HG03108 (cell line): ENCODE data around the gene BABAM2.

Experiments used
- ATAC-seq: cut with Tn5 transposase; IDR thresholded peaks from one replicate; pipeline ENCODE4 v1.9.1; 2021; ENCODE audit warnings: moderate library complexity; ENCODE audit not compliant: unreplicated experiment

The BABAM2 gene

GRCh38 chr2:28270456-28271152 is 380.1 kb downstream of the BABAM2 start:
- ATAC-seq = no peak

DNA sequence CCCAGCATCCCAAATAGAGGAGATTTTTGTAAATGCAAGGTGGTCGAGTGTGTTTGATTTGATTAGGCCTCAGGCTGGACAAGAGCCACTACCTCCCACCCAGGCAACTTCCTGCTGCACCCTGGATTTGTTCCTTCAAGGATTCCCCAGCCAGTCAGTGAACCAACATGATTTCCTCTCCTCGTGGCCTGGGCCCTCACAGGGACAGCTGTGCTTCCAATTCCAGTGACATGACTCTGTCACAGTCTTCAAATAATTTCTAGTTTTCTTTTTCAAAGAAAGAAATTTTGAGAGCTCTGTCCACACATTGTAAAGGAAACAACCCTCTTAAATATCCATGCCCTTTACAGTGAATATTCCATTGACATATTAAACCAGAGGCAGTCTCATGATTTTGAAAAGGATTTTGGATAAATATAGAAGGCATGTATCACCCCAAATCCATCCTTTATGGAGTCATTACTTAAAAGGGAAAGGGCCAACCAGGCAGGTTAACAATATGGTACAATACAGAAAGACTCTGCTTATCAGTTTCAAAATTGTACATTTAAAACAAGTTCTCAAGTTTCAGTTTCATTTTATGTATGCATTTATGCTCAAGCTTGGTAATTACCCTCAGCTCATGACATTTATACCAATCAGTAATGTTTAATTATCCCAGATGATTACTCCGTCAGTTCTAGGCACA is 380.8 kb downstream of the BABAM2 start:
- no peak for ATAC-seq

GRCh38 chr2:28271919-28272250 is 381.4 kb downstream of the BABAM2 start:
- ATAC-seq = no peak

- ATAC-seq = no peak
Measured at GRCh38 chr2:28273751-28274150, 383.2 kb downstream of the BABAM2 start.

DNA sequence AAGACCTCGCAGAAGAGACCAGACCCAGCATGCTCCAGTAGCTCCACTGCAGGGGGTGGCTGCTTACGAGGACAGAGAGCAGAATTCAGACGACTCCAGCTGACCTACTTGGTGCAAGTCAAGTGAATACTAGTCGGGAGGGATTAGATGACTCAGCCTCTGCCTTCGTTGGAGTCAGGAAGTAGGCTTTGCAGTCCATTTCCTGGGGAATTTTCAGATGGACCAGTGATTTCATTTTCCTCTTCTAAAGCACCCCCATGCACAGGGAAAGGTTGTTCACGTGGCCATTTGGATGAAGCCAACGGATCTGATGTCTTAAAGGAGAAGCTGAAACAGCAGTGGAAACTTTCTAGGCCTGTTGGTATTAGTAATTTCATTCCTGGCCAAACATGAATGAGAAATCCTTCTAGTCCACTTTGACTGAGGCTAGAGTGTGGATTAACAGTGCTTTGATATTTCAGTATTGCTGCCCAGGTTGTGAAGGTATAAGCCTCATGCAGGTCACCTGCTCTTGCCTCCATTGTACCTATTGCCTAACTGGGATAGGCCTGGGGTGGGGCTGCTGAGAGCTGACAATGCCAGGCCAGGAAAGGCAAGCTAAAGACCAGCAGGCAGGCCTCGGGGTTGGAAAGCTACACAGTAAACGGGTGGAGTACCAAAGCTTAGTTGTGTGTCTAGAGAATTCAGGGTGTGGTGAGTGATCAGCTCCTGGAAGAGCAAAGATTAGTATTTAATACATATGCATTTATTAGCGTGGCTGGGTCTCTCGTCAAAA is 384.6 kb downstream of the BABAM2 start:
- ATAC-seq = no peak

DNA sequence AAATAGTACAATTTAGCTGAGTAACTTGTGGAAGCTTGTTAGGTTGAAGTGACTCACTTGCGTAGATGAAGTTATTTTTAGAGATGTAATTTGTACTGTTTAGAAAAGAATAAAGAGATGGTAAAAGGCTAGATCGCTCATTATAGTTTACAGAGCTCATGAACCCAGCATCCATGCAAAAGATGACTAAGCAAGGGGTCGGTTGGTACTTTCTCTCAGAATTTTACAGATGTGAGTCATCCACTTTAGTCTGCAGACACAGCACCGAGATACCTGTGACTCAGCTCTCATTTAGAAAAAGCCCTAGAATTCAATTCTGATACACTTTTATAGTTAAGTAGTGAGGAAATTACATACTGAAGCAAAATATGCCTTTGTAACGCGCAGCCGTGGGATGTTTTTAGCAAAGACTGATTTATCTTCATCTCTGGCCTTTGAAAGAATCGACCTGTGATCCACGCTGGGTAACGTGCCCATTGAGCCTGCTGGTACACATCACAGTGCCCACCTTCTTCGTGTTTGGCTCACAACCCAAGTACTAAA is 385.6 kb downstream of the BABAM2 start:
- peak; percentile 55 for ATAC-seq

DNA sequence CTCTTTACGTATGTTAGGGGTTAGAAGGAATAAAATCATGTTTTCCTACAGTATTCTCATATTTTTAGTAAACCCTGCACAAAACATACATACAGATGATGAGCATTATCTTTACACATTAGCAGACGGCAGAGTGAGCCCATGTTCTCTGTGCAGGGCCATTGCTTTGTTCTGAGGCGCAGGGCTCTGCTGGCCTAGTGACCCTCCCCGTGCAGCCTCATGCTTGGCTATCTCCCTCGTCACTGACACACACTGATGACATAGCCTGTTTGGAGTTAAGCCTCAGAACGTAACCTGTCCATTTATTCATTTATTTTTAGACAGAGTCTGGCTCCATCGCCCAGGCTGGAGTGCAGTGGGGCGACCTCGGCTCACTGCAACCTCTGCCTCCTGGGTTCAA is 386.3 kb downstream of the BABAM2 start:
- ATAC-seq = no peak

- no peak for ATAC-seq
Measured at GRCh38 chr2:28277466-28277865, 386.9 kb downstream of the BABAM2 start.

- no peak for ATAC-seq
Measured at GRCh38 chr2:28279371-28279770, 388.8 kb downstream of the BABAM2 start.

GRCh38 chr2:28280619-28281018 is 390.1 kb downstream of the BABAM2 start:
- no peak for ATAC-seq

GRCh38 chr2:28281739-28282138 is 391.2 kb downstream of the BABAM2 start:
- ATAC-seq = no peak

DNA sequence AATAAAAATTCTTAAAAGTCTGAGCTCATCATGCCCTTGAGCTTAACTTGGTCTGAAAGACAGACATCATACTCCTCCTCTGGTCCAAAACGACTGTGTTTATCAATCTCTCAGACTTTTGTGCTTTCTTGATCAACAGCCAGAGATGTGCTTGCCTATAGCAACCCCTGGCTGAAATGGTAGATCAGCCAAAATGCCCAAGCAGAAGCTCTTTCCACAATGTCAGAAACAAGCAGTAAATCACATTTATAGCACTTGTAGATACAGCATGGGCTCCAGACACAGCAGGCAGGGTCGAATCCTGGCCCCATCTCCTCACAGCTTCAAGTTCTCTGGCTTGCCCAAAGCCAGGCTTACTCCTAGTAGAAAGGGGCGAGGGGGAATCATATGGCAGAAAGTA is 391.7 kb downstream of the BABAM2 start:
- ATAC-seq = no peak

DNA sequence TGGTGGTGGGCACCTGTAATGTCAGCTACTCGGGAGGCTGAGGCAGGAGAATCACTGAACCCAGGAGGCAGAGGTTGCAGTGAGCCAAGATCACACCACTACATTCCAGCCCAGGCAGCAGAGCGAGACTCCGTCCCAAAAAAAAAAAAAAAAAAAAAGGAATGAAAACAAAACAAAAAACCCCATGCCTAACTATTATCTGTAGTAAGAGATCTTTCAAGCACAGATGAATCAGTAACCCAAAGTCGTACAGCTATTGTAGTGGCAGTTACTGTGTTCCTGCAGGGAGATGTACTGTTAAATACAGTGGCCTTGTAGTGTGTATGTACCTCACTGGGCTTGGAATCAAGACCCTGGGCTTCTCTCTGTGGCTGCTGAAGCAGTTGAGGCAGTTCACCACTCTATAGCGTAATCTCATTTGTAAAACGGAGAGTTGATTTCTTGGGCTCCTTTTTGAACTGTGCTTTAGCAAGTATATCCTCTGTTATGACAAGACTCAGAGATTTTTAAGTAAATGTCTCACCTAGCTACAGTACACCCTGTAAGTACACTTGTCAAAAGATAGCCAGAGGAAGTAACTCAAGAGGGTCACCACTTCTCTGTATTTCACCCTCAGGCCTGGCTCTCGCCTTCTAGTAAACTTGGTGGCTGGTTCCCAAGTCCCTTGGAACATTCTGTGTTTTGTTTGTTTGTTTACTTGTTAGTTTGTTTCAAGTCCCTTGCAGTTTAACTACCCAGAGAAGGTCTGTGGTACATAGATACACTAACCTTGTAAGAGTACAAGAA is 392.5 kb downstream of the BABAM2 start:
- ATAC-seq = no peak

GRCh38 chr2:28283861-28284260 is 393.3 kb downstream of the BABAM2 start:
- no peak for ATAC-seq

DNA sequence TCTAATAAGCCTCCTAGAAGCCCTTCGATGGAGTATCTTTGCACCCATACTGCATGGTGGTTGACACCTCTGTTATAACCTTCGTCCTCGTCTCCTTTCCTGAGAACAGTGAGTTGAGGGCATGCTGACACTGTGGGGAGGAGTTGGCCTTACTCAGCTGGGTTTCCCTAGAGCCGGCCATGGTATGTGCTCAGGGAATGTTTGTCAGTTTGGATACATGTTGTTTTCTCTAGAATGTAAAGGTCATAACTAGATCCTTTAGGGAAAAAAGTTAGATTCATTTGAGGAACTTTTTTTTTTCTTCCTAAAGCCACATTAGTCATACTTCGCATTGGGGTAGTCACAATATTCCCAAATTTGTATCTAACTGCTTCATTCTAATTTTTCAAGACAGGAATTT is 396.1 kb downstream of the BABAM2 start:
- no peak for ATAC-seq

DNA sequence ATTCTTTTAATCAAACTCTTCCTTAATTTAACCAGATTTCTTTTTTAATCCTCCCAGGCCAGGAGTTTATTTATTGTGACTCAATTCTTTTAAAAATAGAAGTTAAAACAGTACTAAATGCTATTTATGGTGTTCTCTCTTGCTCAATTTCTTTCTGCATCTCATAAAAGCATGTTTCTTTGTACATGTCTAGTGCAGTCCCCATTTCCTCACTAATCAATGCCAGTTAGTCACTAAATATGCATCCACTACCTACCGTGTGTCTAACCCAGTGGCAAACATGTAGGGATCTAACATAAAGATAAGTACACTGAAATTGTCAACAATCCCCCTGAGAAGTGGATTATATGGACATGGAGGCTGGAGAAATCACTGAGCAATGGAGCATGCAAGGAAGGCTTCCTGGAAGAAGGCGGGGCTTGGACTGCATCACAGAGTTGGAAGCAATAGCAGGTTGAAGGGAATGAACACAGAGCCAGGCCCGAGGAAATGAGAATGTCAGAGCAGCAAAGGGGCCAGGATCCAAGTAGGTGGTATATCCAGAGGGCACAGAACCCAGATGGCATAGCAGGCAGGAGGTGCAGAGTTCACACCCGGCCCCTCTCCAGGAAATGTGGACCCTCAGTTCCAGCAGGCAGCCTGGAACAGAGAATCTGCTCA is 396.9 kb downstream of the BABAM2 start:
- ATAC-seq = no peak

- no peak for ATAC-seq
Measured at GRCh38 chr2:28288620-28289019, 398.1 kb downstream of the BABAM2 start.

DNA sequence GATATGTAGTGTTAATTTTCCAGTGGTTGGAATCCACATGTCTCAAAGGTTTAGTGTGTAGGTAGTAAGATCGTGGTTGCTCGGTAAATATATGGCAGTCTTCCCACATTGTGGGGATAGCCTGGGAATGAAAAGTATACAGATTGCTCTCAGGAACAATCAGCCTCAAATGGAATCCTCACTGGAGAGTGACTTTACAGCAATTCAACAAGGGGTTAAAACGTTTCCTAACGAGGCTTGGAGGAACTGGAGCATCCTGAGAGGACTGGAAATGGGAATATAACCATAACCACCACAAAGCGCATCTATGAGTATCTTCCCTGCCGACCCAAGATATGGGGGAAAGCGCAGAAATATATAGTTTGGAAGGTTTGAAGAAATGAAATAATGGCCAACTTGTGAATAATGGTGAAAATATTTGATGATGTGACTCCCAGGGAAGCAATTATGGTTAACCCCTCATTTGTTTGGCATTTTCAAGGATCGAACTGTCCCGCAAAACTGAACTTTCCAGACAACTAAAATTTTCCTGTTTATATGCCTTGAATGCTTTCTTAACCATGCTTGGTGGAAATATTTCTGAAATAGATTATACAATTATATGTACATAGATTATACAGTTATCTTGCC is 401.4 kb downstream of the BABAM2 start:
- ATAC-seq = no peak

DNA sequence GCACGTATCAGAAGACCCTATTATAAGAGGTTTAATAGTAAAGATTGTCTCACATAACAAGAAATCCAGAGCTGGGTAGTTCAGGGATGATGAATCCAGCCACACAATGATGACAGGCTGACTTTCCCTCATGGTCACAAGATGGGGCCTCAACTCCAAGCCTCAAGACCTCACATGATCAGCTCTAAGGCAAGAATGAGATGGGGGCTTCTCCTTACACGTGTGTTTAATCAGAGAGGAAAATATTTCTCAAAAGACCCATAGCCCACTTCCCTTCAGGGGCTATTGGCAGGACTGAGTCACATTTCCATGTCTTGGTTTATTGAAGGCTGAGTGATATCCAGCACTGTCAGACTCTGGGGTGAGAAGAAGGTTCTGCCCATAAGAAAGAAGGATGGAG is 402.0 kb downstream of the BABAM2 start:
- no peak for ATAC-seq

DNA sequence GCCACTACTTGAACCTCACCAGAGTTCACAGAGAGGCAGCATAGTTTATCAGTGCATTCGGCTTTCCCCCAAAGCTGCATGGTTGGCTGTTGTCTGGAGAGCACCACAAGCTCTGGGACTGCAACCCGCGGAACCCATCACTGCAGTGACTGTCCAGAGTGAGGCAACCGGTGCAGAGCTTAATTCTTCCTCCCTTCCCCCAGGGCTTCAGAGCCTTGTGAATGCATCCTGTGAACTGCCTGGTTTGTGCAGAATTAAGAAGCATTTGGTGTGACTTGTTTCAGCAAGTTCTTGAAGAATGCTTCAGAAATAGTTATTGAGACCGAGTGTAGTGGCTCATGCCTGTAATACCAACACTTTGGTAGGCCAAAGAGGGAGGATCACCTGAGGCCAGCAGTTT is 402.9 kb downstream of the BABAM2 start:
- ATAC-seq = no peak
